Thyroid gland (tissue), 4 donors: Measurements from ENCODE around the gene KIAA1210.

ENCODE experiments used
- POLR2A ChIP-seq, 2 donors: fragments of 450-650 bp; IDR thresholded peaks; one replicate each; pipeline ENCODE4 v1.6.1; 2017; ENCODE audit warnings: antibody characterized with exemption in 2 of 2, mild to moderate bottlenecking in 2 of 2, moderate library complexity in 1 of 2
- TF ChIP-seq, protein P1 (sequence below), 6 experiments: fragments of 200-600 bp in 3 of 6; fragments of 450-650 bp in 3 of 6; sonication (generic) in 3 of 6; IDR thresholded peaks; one replicate each; pipeline ENCODE4 v1.5.1; 2016 to 2019; ENCODE audit warnings: antibody characterized with exemption in 6 of 6, mild to moderate bottlenecking in 2 of 6, inconsistent platforms in 1 of 6, moderate library complexity in 1 of 6

- TF ChIP-seq, protein P1, sequence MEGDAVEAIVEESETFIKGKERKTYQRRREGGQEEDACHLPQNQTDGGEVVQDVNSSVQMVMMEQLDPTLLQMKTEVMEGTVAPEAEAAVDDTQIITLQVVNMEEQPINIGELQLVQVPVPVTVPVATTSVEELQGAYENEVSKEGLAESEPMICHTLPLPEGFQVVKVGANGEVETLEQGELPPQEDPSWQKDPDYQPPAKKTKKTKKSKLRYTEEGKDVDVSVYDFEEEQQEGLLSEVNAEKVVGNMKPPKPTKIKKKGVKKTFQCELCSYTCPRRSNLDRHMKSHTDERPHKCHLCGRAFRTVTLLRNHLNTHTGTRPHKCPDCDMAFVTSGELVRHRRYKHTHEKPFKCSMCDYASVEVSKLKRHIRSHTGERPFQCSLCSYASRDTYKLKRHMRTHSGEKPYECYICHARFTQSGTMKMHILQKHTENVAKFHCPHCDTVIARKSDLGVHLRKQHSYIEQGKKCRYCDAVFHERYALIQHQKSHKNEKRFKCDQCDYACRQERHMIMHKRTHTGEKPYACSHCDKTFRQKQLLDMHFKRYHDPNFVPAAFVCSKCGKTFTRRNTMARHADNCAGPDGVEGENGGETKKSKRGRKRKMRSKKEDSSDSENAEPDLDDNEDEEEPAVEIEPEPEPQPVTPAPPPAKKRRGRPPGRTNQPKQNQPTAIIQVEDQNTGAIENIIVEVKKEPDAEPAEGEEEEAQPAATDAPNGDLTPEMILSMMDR (IDR thresholded peaks at IDR 0.05) = no peak
- no peak for TF ChIP-seq POLR2A (IDR thresholded peaks at IDR 0.05)
Observed at GRCh38 chrX:119130911-119131310, 3.3 kb upstream of the KIAA1210 start.
